Upper lobe of left lung (tissue), 6 donors: ENCODE measurements around the gene PTPRA. TPM values are rescaled to one million over a fixed set of nuclear protein-coding genes. Genes with fewer than 3 reads are reported as not detected.

ENCODE experiments used
- ATAC-seq, 2 donors: fragments of 200-7000 bp; cut with Tn5 transposase; one replicate each; pipeline ENCODE4 v1.9.1; 2022; ENCODE audit warnings: mild to moderate bottlenecking in 2 of 2, moderate library complexity in 2 of 2; ENCODE audit not compliant: low FRiP score in 2 of 2
- DNase-seq, 2 donors: peaks; one replicate each; pipeline ENCODE4 v3.0.0-alpha.2; 2019 to 2020
- H3K27ac ChIP-seq, 4 donors: fragments of 200-600 bp; sonication (generic); one replicate each; pipeline ENCODE4 v1.5.1; 2016 to 2019
- H3K27me3 ChIP-seq, 4 donors: fragments of 200-600 bp; sonication (generic); one replicate each; pipeline ENCODE4 v1.5.1; 2017 to 2019
- H3K36me3 ChIP-seq, 4 donors: fragments of 200-600 bp; sonication (generic); one replicate each; pipeline ENCODE4 v1.5.1; 2016 to 2019
- H3K4me1 ChIP-seq, 4 donors: fragments of 200-600 bp; sonication (generic); one replicate each; pipeline ENCODE4 v1.5.1; 2018 to 2019
- H3K4me3 ChIP-seq, 4 donors: fragments of 200-600 bp; sonication (generic); one replicate each; pipeline ENCODE4 v1.5.1; 2017 to 2019; ENCODE audit warnings: mild to moderate bottlenecking in 2 of 4, moderate library complexity in 1 of 4
- H3K9me3 ChIP-seq, 4 donors: fragments of 200-600 bp; sonication (generic); one replicate each; pipeline ENCODE4 v1.5.1; 2018 to 2019
- EP300 ChIP-seq, 4 donors: sonication (generic); formaldehyde crosslinking; IDR thresholded peaks; one replicate each; pipeline ENCODE4 v1.5.1; 2017; ENCODE audit warnings: antibody characterized with exemption in 4 of 4, control low read depth in 2 of 4
- POLR2A ChIP-seq, 4 donors: fragments of 450-650 bp; IDR thresholded peaks; one replicate each; pipeline ENCODE4 v1.5.1; 2016 to 2017; ENCODE audit warnings: antibody characterized with exemption in 4 of 4, mild to moderate bottlenecking in 2 of 4
- POLR2AphosphoS5 ChIP-seq, 2 donors: sonication (generic); formaldehyde crosslinking; IDR thresholded peaks; one replicate each; pipeline ENCODE4 v1.5.1; 2017; ENCODE audit warnings: antibody characterized with exemption in 2 of 2
- WGBS, 2 donors: methylation state at CpG; one replicate each; pipeline ENCODE4 v1.1.5; 2017 to 2018; 5-methylcytosine and 5-hydroxymethylcytosine counted together
- total RNA-seq, 6 donors: library from RNA; depleted of rRNA in 4 of 6; stranded (reverse); fragments of >200 nt in 4 of 6; gene quantifications; one replicate each; pipeline versions ENCODE4 v1.1.0 to v1.2.1, GENCODE V29; 2016 to 2021
- TF ChIP-seq, protein P1 (sequence below), 6 experiments: fragments of 450-650 bp in 4 of 6; fragments of 200-600 bp in 2 of 6; sonication (generic) in 2 of 6; IDR thresholded peaks; one replicate each; pipeline ENCODE4 v1.5.1; 2016 to 2019; ENCODE audit warnings: antibody characterized with exemption in 6 of 6
- donor health status: DM: no; HTN: no; CAD: no; lungs with moderate emphysema.
- donor health status: DM: no; HTN: yes; CAD: no; lungs with severe emphysema.

Gene PTPRA
- total RNA-seq, 6 donors from 2014 or later, result 22.0 to 60.3 (median 51.1) TPM

DNA sequence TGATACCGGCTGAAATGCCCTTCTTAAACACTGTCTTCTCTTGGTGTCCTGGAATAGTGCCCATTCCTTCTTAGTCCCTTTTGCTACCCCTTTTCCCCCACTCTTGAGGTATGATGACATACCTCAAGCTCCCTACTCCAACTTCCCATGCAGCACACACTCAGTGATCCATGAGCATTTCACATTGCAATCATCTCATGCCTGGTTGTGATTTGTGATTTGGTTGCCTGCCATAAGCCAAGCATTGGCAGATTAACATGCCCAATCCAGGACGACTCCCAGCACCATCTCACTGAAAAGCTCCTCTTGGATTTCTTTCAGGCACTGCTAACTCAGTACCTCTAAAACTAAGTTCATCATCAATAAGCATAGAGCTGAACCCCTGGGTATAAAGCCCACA lies 14.7 kb upstream of the PTPRA start:
- ATAC-seq (no peak), DNase-seq (no peak)
- H3K4me3 ChIP-seq, result no peak overlapping the region
- TF ChIP-seq POLR2A (IDR thresholded peaks at IDR 0.05), result no peak
- TF ChIP-seq, protein P1, sequence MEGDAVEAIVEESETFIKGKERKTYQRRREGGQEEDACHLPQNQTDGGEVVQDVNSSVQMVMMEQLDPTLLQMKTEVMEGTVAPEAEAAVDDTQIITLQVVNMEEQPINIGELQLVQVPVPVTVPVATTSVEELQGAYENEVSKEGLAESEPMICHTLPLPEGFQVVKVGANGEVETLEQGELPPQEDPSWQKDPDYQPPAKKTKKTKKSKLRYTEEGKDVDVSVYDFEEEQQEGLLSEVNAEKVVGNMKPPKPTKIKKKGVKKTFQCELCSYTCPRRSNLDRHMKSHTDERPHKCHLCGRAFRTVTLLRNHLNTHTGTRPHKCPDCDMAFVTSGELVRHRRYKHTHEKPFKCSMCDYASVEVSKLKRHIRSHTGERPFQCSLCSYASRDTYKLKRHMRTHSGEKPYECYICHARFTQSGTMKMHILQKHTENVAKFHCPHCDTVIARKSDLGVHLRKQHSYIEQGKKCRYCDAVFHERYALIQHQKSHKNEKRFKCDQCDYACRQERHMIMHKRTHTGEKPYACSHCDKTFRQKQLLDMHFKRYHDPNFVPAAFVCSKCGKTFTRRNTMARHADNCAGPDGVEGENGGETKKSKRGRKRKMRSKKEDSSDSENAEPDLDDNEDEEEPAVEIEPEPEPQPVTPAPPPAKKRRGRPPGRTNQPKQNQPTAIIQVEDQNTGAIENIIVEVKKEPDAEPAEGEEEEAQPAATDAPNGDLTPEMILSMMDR (IDR thresholded peaks at IDR 0.05), result no peak
- no peak for TF ChIP-seq POLR2AphosphoS5 (IDR thresholded peaks at IDR 0.05)
- TF ChIP-seq EP300 (IDR thresholded peaks at IDR 0.05), result no peak
- WGBS, 2 donors, result 94% methylated on average over 2 of the region's 2 CpGs
- peaks cover 6 to 36% (median 33%) of the 10 kb centered on the region in 4 donors for H3K36me3 ChIP-seq
- no peaks in the 10 kb centered on the region for H3K27me3 ChIP-seq
- peaks cover 0 to 10% (median 0%) of the 10 kb centered on the region in 4 donors for H3K4me1 ChIP-seq
- no peak overlapping the region for H3K27ac ChIP-seq
- H3K9me3 ChIP-seq, result no peaks in the 10 kb centered on the region

DNA sequence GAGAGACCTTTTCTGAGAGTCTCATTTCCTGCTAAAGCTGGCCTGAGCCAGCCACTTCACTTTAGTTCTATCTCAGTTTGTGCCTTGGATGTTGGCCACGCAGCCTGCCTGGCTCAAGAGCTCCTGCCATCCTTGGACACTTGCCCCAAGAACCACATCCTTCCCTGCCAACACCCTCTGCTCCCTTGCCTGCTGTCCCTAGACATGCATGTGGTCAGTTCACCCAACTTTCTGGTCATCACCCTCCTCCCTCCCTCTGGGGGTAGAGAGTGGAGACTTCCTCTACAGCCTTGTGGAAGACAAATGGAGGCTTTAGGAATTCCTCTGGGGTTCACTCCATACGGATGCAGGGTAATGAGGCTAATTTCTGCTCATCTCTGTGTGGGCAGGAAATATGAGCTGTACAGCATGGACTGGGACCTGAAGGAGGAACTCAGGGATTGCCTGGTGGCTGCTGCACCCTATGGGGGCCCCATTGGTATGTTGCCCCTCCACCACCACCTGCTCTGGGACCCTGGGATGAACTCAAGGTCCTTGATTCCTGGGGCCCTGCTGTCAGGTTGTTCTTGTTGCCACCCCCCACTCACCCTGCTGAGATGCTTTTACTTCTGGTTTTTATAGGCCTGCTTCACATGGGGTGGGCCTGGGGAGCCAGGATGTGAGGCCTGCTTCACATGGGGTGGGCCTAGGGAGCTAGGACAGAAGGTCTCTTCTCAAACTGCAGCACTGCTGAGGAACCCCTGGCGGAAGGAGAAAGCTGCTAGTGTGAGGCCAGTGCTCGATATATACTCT lies 13.8 kb upstream of the PTPRA start:
- ATAC-seq, result no peak
- peaks cover 6 to 45% (median 41%) of the 10 kb centered on the region in 4 donors for H3K36me3 ChIP-seq
- no peak overlapping the region for H3K27ac ChIP-seq
- no peaks in the 10 kb centered on the region for H3K27me3 ChIP-seq
- TF ChIP-seq POLR2A (IDR thresholded peaks at IDR 0.05) (no peak), POLR2AphosphoS5 (IDR thresholded peaks at IDR 0.05) (no peak), EP300 (IDR thresholded peaks at IDR 0.05) (no peak)
- TF ChIP-seq, protein P1 (IDR thresholded peaks at IDR 0.05), result no peak
- H3K9me3 ChIP-seq, result no peaks in the 10 kb centered on the region
- 80 to 85% methylated on average over 4 of the region's 4 CpGs for WGBS, 2 donors
- H3K4me1 ChIP-seq, result peaks cover 0 to 10% (median 0%) of the 10 kb centered on the region in 4 donors
- H3K4me3 ChIP-seq, result no peak overlapping the region
- no peak for DNase-seq

DNA sequence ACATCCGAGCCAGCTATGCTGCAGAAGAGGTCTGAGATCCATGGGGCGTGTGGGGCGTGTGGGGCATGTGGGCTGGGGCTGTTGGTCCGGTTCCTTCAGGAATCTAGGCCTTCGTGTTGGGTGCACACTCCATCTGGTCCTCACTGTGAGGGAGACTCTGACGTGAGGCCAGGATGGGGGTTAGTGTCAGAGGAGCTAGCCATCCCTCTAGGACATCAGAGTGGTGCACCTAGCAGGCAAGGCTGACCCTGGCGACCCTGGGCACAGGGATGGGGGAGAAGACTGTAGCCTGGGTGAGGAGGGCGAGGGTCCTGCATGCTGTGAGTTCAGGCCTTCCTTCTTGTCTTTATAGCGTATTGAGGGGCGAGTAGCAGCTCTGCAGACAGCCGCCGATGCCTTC lies 8.7 kb upstream of the PTPRA start:
- TF ChIP-seq POLR2A (IDR thresholded peaks at IDR 0.05) (no peak), EP300 (IDR thresholded peaks at IDR 0.05) (no peak), POLR2AphosphoS5 (IDR thresholded peaks at IDR 0.05) (no peak)
- TF ChIP-seq, protein P1 (IDR thresholded peaks at IDR 0.05), result no peak
- no peak overlapping the region for H3K27ac ChIP-seq
- H3K27me3 ChIP-seq, result no peaks in the 10 kb centered on the region
- no peak overlapping the region for H3K4me3 ChIP-seq
- ATAC-seq (no peak), DNase-seq (no peak)
- H3K9me3 ChIP-seq, result no peaks in the 10 kb centered on the region
- peaks cover 6 to 67% (median 54%) of the 10 kb centered on the region in 4 donors for H3K36me3 ChIP-seq
- H3K4me1 ChIP-seq, result peaks cover 0 to 3% (median 0%) of the 10 kb centered on the region in 4 donors
- 93 to 97% methylated on average over 6 to 12 of the region's 12 CpGs for WGBS, 2 donors

DNA sequence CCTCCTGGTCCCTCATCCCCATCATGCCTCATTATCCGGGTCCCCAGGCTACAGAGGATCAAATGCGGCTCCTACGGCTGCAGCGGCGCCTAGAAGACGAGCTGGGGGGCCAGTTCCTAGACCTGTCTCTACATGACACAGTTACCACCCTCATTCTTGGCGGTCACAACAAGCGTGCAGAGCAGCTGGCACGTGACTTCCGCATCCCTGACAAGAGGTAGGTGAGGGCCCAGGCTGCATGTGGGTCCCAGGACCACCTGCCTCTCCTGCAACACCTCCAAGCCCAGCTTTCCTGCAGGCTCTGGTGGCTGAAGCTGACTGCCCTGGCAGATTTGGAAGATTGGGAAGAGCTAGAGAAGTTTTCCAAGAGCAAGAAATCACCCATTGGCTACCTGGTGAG lies 8.2 kb upstream of the PTPRA start:
- ATAC-seq (no peak), DNase-seq (no peak)
- Histone ChIP-seq H3K4me3 (no peak overlapping the region), H3K9me3 (no peaks in the 10 kb centered on the region), H3K27me3 (no peaks in the 10 kb centered on the region), H3K36me3 (peaks cover 6 to 62% (median 54%) of the 10 kb centered on the region in 4 donors), H3K27ac (no peak overlapping the region), H3K4me1 (peaks cover 0 to 3% (median 0%) of the 10 kb centered on the region in 4 donors)
- 90 to 100% methylated on average over 9 to 10 of the region's 10 CpGs for WGBS, 2 donors
- TF ChIP-seq, protein P1 (IDR thresholded peaks at IDR 0.05), result no peak
- TF ChIP-seq EP300 (IDR thresholded peaks at IDR 0.05) (no peak), POLR2A (IDR thresholded peaks at IDR 0.05) (no peak), POLR2AphosphoS5 (IDR thresholded peaks at IDR 0.05) (no peak)
